Raji (cell line): Measurements from ENCODE around the gene NTHL1.

Source experiments
- POLR2A ChIP-seq: IDR thresholded peaks from 2 replicates; pipeline ENCODE4 v1.6.1; 2011; ENCODE audit warnings: low read depth, low read length, control low read depth; ENCODE audit not compliant: insufficient read depth

NTHL1 gene

GRCh38 chr16:2042171-2042985 is 5.3 kb downstream of the NTHL1 start:
- TF ChIP-seq POLR2A = no peak

GRCh38 chr16:2040787-2041522 is 6.7 kb downstream of the NTHL1 start:
- TF ChIP-seq POLR2A = no peak

- no peak for TF ChIP-seq POLR2A
Observed at GRCh38 chr16:2040041-2040786, 7.4 kb downstream of the NTHL1 start.

- no peak for TF ChIP-seq POLR2A
Observed at GRCh38 chr16:2039274-2040031, 8.2 kb downstream of the NTHL1 start.

- TF ChIP-seq POLR2A = no peak
Observed at GRCh38 chr16:2038382-2039231, 9.0 kb downstream of the NTHL1 start.

- TF ChIP-seq POLR2A = no peak
Observed at GRCh38 chr16:2037647-2038381, 9.8 kb downstream of the NTHL1 start.

- no peak for TF ChIP-seq POLR2A
Observed at GRCh38 chr16:2037115-2037514, 10.5 kb downstream of the NTHL1 start.

GRCh38 chr16:2036200-2036966 is 11.3 kb downstream of the NTHL1 start:
- TF ChIP-seq POLR2A = no peak

- no peak for TF ChIP-seq POLR2A
Observed at GRCh38 chr16:2035431-2036199, 12.0 kb downstream of the NTHL1 start.

- TF ChIP-seq POLR2A = no peak
Observed at GRCh38 chr16:2034696-2035430, 12.8 kb downstream of the NTHL1 start.

- no peak for TF ChIP-seq POLR2A
Observed at GRCh38 chr16:2033057-2033908, 14.4 kb downstream of the NTHL1 start.
